Osteoblast (primary cell): ENCODE measurements around the gene ARHGAP10. TPM values are rescaled to one million over a fixed set of nuclear protein-coding genes. Genes with fewer than 3 reads are reported as not detected.
A peak's percentile ranks its signal among the peaks of the same experiment; 100 is the strongest.

ENCODE experiments used
- DNase-seq: peaks from one replicate; pipeline ENCODE4 v3.0.0; 2011; ENCODE audit warnings: low spot score, mixed read lengths; ENCODE audit not compliant: insufficient read length; ENCODE audit errors: missing footprints
- H2AFZ ChIP-seq: 2 replicates; pipeline ENCODE4 v1.6.0; 2011; ENCODE audit warnings: mild to moderate bottlenecking, low read length
- H3K27ac ChIP-seq: 2 replicates; pipeline ENCODE4 v1.5.1; 2011; ENCODE audit warnings: mild to moderate bottlenecking, low read depth, low read length, moderate library complexity
- H3K27me3 ChIP-seq: 2 replicates; pipeline ENCODE4 v1.6.0; 2012; ENCODE audit warnings: mild to moderate bottlenecking, control low read depth, inconsistent platforms, low read length, moderate library complexity; ENCODE audit not compliant: insufficient read depth
- H3K36me3 ChIP-seq: 2 replicates; pipeline ENCODE4 v1.5.1; 2011; ENCODE audit warnings: mild to moderate bottlenecking, low read length, control low read depth, moderate library complexity; ENCODE audit not compliant: insufficient read depth
- H3K4me1 ChIP-seq: 2 replicates; pipeline ENCODE4 v1.5.1; 2011; ENCODE audit warnings: mild to moderate bottlenecking, low read length, control low read depth, moderate library complexity; ENCODE audit not compliant: insufficient read depth
- H3K4me2 ChIP-seq: 2 replicates; pipeline ENCODE4 v1.6.0; 2011; ENCODE audit warnings: mild to moderate bottlenecking, low read length; ENCODE audit not compliant: insufficient read depth
- H3K4me3 ChIP-seq: fragments of 200-600 bp; sonication (generic); 3 replicates; pipeline ENCODE4 v1.5.1; 2012; ENCODE audit warnings: mild to moderate bottlenecking, low read length, inconsistent platforms; ENCODE audit not compliant: insufficient read depth
- H3K79me2 ChIP-seq: 2 replicates; pipeline ENCODE4 v1.6.0; 2012; ENCODE audit warnings: mild to moderate bottlenecking, low read length, control low read depth, inconsistent platforms; ENCODE audit not compliant: insufficient read depth
- H3K9me3 ChIP-seq: 2 replicates; pipeline ENCODE4 v1.5.1; 2011; ENCODE audit warnings: low read depth, low read length, control low read depth
- H4K20me1 ChIP-seq: 2 replicates; pipeline ENCODE4 v1.6.0; 2012; ENCODE audit warnings: mild to moderate bottlenecking, low read length, control low read depth; ENCODE audit not compliant: insufficient read depth
- CTCF ChIP-seq: IDR thresholded peaks from 2 replicates; pipeline ENCODE4 v1.5.1; 2011; ENCODE audit warnings: mild to moderate bottlenecking, low read depth, low read length, moderate library complexity; ENCODE audit errors: extremely low read depth
- total RNA-seq: library from RNA; depleted of rRNA; stranded (reverse); fragments of >200 nt; gene quantifications from 2 replicates; pipeline ENCODE4 v1.2.3, GENCODE V29; 2012

The ARHGAP10 gene
- total RNA-seq, 1 donor, result 31.5 TPM

GRCh38 chr4:147736458-147736857, 4.6 kb downstream of the ARHGAP10 start:
- peak; percentile 71 for DNase-seq
- H3K79me2 ChIP-seq, result peaks cover 80% of the 10 kb centered on the region
- peaks cover 49% of the 10 kb centered on the region for H3K4me1 ChIP-seq
- TF ChIP-seq CTCF, result no peak
- H3K27ac ChIP-seq, result peak overlapping the region; percentile 83
- H3K27me3 ChIP-seq, result no peaks in the 10 kb centered on the region
- H3K9me3 ChIP-seq, result no peaks in the 10 kb centered on the region
- H3K4me2 ChIP-seq, result peak overlapping the region; percentile 58
- H2AFZ ChIP-seq, result no peak overlapping the region
- peaks cover 3% of the 10 kb centered on the region for H4K20me1 ChIP-seq
- H3K36me3 ChIP-seq, result no peaks in the 10 kb centered on the region
- H3K4me3 ChIP-seq, result no peak overlapping the region

GRCh38 chr4:147737623-147738022, 5.7 kb downstream of the ARHGAP10 start:
- Histone ChIP-seq H3K4me2 (no peak overlapping the region), H3K4me1 (peaks cover 56% of the 10 kb centered on the region), H3K36me3 (no peaks in the 10 kb centered on the region), H4K20me1 (peaks cover 3% of the 10 kb centered on the region), H2AFZ (no peak overlapping the region), H3K9me3 (no peaks in the 10 kb centered on the region), H3K27ac (no peak overlapping the region), H3K4me3 (no peak overlapping the region), H3K27me3 (no peaks in the 10 kb centered on the region), H3K79me2 (peaks cover 89% of the 10 kb centered on the region)
- TF ChIP-seq CTCF, result no peak
- no peak for DNase-seq

GRCh38 chr4:147739239-147739823, 7.4 kb downstream of the ARHGAP10 start:
- no peak overlapping the region for H3K4me2 ChIP-seq
- peaks cover 43% of the 10 kb centered on the region for H3K4me1 ChIP-seq
- H3K36me3 ChIP-seq, result no peaks in the 10 kb centered on the region
- DNase-seq, result no peak
- no peaks in the 10 kb centered on the region for H3K9me3 ChIP-seq
- H3K27me3 ChIP-seq, result no peaks in the 10 kb centered on the region
- no peak overlapping the region for H2AFZ ChIP-seq
- TF ChIP-seq CTCF, result no peak
- H3K4me3 ChIP-seq, result no peak overlapping the region
- no peak overlapping the region for H3K27ac ChIP-seq
- H3K79me2 ChIP-seq, result peaks cover 85% of the 10 kb centered on the region
- peaks cover 3% of the 10 kb centered on the region for H4K20me1 ChIP-seq

- DNase-seq, result no peak
- Histone ChIP-seq H3K79me2 (peaks cover 85% of the 10 kb centered on the region), H3K27ac (no peak overlapping the region), H3K36me3 (no peaks in the 10 kb centered on the region), H3K4me2 (no peak overlapping the region), H2AFZ (no peak overlapping the region), H4K20me1 (peaks cover 3% of the 10 kb centered on the region), H3K9me3 (no peaks in the 10 kb centered on the region), H3K27me3 (no peaks in the 10 kb centered on the region), H3K4me1 (peaks cover 35% of the 10 kb centered on the region), H3K4me3 (no peak overlapping the region)
- TF ChIP-seq CTCF, result no peak
Measured at GRCh38 chr4:147740176-147740575, 8.3 kb downstream of the ARHGAP10 start.
